Hepatocyte (in vitro differentiated cells): Measurements from ENCODE around the gene GH2.
"Not testable (repeated sequence)": the region's sequence is repeated elsewhere in the genome, so short reads cannot be mapped to it uniquely, and the experiment has no call there.

ENCODE experiments used
- EZH2phosphoT487 ChIP-seq: fragments of 200-600 bp; sonication (generic); IDR thresholded peaks from one replicate; pipeline ENCODE4 v1.6.1; 2018; ENCODE audit warnings: antibody characterized with exemption, mild to moderate bottlenecking, low read depth, moderate library complexity; ENCODE audit not compliant: unreplicated experiment, severe bottlenecking
- TF ChIP-seq, protein P1 (sequence below): fragments of 200-600 bp; sonication (generic); IDR thresholded peaks from 2 replicates; pipeline ENCODE4 v1.5.1; 2016; ENCODE audit warnings: antibody characterized with exemption, mild to moderate bottlenecking; ENCODE audit not compliant: poor library complexity

DNA sequence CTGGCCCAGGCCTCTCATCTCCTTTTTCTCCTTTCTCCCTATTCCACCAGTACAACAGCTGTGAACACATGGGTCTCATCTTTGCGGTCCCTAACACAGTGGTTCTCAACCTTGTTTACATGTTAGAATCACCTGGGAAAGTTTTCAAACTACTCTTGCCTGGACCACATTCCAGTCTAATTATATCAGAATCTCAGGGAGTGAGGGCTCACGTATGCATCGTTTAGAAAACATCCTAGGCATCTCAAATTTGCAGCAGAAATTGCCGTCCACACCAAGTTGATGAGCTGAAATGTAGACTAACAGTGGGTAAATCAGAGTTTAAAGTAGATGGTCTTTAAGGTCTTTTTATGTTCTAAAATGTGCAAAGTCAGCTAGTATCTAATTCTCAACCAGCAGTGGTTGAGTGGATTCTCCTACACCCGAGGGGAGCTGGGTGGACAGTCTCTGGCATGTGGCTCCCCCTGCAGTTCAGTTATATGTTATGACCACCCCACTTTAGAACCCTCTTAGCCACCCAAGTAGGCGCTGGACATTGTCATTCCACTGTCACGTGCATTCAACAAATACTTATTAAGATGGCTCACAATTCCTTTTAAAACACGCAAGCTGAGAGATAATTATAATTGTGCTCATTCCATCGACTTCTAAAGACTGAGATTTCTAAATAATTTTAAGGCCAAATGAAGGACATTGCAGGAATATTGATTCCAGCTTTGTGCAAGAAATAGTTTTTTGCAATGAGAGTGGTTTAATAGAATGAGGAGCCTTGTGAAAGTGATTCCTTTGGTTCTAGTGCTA is 12.1 kb downstream of the GH2 start:
- not testable (repeated sequence) for TF ChIP-seq EZH2phosphoT487
- TF ChIP-seq, protein P1, sequence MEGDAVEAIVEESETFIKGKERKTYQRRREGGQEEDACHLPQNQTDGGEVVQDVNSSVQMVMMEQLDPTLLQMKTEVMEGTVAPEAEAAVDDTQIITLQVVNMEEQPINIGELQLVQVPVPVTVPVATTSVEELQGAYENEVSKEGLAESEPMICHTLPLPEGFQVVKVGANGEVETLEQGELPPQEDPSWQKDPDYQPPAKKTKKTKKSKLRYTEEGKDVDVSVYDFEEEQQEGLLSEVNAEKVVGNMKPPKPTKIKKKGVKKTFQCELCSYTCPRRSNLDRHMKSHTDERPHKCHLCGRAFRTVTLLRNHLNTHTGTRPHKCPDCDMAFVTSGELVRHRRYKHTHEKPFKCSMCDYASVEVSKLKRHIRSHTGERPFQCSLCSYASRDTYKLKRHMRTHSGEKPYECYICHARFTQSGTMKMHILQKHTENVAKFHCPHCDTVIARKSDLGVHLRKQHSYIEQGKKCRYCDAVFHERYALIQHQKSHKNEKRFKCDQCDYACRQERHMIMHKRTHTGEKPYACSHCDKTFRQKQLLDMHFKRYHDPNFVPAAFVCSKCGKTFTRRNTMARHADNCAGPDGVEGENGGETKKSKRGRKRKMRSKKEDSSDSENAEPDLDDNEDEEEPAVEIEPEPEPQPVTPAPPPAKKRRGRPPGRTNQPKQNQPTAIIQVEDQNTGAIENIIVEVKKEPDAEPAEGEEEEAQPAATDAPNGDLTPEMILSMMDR = peak; percentile 20
